GM23248 (cell line): ENCODE results near the gene ETNPPL.

Experiments used
- EZH2 ChIP-seq: fragments of 200-600 bp; sonication (generic); IDR thresholded peaks from 2 replicates; pipeline ENCODE4 v1.6.1; 2018; ENCODE audit warnings: antibody characterized with exemption, mild to moderate bottlenecking; ENCODE audit not compliant: insufficient read depth, poor library complexity, severe bottlenecking
- EZH2phosphoT487 ChIP-seq: fragments of 200-600 bp; sonication (generic); IDR thresholded peaks from 2 replicates; pipeline ENCODE4 v1.6.1; 2018; ENCODE audit warnings: antibody characterized with exemption, moderate library complexity, mild to moderate bottlenecking, low read depth; ENCODE audit not compliant: insufficient read depth

- TF ChIP-seq EZH2 (no peak), EZH2phosphoT487 (no peak)
Observed at GRCh38 chr4:108787106-108787505, 24.3 kb upstream of the ETNPPL start.
